Prostate gland (tissue), 1 donor: ENCODE data around the gene KCNJ15.

ENCODE experiments used
- POLR2A ChIP-seq: fragments of 450-650 bp; IDR thresholded peaks from one replicate; pipeline ENCODE4 v1.6.1; 2016; ENCODE audit warnings: antibody characterized with exemption, mild to moderate bottlenecking
- POLR2AphosphoS5 ChIP-seq: sonication (generic); formaldehyde crosslinking; IDR thresholded peaks from one replicate; pipeline ENCODE4 v1.6.1; 2017; ENCODE audit warnings: antibody characterized with exemption

GRCh38 chr21:38306433-38307141, 49.8 kb downstream of the KCNJ15 start:
- TF ChIP-seq POLR2AphosphoS5 = no peak
- TF ChIP-seq POLR2A = no peak
